Measurements from ENCODE around the gene GPR162. TPM values are rescaled to one million over a fixed set of nuclear protein-coding genes. Genes with fewer than 3 reads are reported as not detected.
A peak's percentile ranks its signal among the peaks of the same experiment; 100 is the strongest.

The GPR162 gene
- total and polyA plus RNA-seq, 8 donors, result 1.3 to 9.3 (median 4.0) TPM

DNA sequence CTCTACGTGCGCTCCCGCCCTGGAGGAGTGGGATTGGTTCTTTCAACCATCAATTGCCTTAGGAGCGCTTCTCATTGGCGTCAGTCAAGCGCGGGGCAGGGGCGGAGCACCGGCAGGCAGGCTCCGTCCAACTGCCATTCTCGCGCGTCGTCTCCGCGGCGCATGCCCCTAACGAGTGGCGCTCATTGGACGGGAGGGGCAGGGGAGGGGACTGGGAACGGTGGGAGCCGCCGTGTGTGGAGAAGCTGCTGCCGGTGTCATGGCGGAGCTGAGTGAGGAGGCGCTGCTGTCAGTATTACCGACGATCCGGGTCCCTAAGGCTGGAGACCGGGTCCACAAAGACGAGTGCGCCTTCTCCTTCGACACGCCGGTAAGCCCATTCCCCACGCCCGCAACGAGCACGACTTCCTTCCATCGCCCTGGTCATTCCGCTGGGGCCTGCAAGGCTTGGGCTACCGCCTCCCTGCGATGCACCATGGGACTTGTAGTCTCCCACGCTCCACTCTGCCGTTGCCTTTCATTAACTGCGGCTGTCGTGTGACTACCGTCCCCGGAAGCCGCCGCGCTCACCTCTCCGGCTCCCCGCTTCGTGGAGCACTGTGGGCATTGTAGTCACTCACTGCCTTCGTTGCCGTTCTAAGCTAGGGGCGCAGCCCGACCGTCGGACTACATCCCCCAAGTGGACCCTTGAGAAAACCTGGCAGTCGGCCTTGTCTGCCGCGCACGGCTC, 30.5 kb downstream of the GPR162 start, which contains the start of gene USP5:
USP5 (plus strand) TSS at position 230 of the 730 bp plus-strand sequence; CDS start at position 260, 30 bp downstream.
- 0 to 1% (median 0%) methylated on average over 39 to 65 of the region's 65 CpGs for WGBS, 5 donors
- H3K27ac ChIP-seq, result peak within 1 kb of the TSS; percentile 88 to 96 (median 95)
- intact Hi-C loops (cut with DNase I; ENCODE audit: low total_unique reads), result no loop called here
- peak; percentile 99 to 100 for DNase-seq
- no peaks in the 10 kb centered on the region for H3K9me3 ChIP-seq
- H3K36me3 ChIP-seq, result peaks cover 18 to 43% (median 35%) of the 10 kb centered on the region in 4 donors
- TF ChIP-seq CTCF (IDR thresholded peaks at IDR 0.05), result peak in 1 of 7 experiments; percentile 25
- no peak for TF ChIP-seq POLR2A (IDR thresholded peaks at IDR 0.05)
- TF ChIP-seq EP300 (IDR thresholded peaks at IDR 0.05), result no peak
- peak in 2 of 3 donors; percentile 80 to 92 for TF ChIP-seq POLR2AphosphoS5 (IDR thresholded peaks at IDR 0.05)
- no peaks in the 10 kb centered on the region for H3K27me3 ChIP-seq
- peak within 1 kb of the TSS; percentile 66 to 84 (median 66) for H3K4me3 ChIP-seq
- peaks cover 9 to 37% (median 25%) of the 10 kb centered on the region in 4 donors for H3K4me1 ChIP-seq

DNA sequence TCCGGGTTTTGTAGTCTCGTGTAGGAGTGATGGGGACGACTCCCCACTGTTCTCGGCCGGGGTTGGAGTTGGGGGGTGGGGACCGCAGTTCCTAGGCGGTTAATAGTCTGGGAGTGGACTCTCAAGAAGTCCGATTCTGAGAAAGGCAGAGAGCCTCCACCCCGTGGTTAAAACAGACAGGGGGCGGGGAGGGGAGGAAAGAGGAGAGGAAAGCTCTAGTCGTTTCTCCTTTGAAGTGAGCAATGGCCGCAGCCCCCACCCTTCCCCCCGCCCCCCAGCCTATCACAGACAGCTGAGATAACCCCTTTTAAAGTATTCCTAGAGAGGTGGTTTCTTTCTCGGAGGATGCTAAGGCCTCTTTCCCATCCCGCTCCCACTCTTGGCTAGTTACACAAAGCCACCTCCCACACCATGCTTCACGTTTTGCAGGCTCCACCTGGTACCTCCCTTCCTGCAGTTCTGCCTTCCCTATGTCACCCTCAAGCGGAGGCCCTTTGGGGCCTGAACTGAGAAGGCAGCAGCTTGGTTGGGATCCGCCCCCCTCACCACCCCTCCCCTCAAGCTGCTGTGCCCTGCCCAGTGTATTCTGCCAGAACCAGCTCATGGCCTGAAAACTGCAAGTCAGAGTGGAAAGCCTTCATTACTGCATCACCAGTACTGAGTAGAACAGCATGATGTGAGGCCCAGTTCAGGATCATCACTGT, 31.2 kb downstream of the GPR162 start:
- Histone ChIP-seq H3K9me3 (no peaks in the 10 kb centered on the region), H3K36me3 (peaks cover 26 to 43% (median 36%) of the 10 kb centered on the region in 4 donors), H3K27ac (peak overlapping the region; percentile 11 to 96 (median 94)), H3K4me1 (peaks cover 9 to 37% (median 25%) of the 10 kb centered on the region in 4 donors), H3K27me3 (no peaks in the 10 kb centered on the region), H3K4me3 (peak overlapping the region; percentile 66 to 84 (median 66))
- WGBS, 5 donors, result 1 to 3% (median 1%) methylated on average over 17 to 18 of the region's 18 CpGs
- intact Hi-C loops (cut with DNase I; ENCODE audit: low total_unique reads), result no loop called here
- peak; percentile 32 to 87 for DNase-seq
- peak in 1 of 7 experiments; percentile 3 for TF ChIP-seq CTCF (IDR thresholded peaks at IDR 0.05)
- TF ChIP-seq EP300 (IDR thresholded peaks at IDR 0.05), result no peak
- no peak for TF ChIP-seq POLR2A (IDR thresholded peaks at IDR 0.05)
- no peak for TF ChIP-seq POLR2AphosphoS5 (IDR thresholded peaks at IDR 0.05)

- TF ChIP-seq POLR2AphosphoS5 (IDR thresholded peaks at IDR 0.05) (no peak), CTCF (IDR thresholded peaks at IDR 0.05) (no peak), POLR2A (IDR thresholded peaks at IDR 0.05) (no peak), EP300 (IDR thresholded peaks at IDR 0.05) (no peak)
- Histone ChIP-seq H3K27ac (peak overlapping the region in 4 of 5 donors; percentile 88 to 96 (median 94)), H3K27me3 (no peaks in the 10 kb centered on the region), H3K36me3 (peaks cover 34 to 46% (median 42%) of the 10 kb centered on the region in 4 donors), H3K4me3 (peak overlapping the region in 1 of 4 donors; percentile 67), H3K4me1 (peaks cover 9 to 37% (median 25%) of the 10 kb centered on the region in 4 donors), H3K9me3 (no peaks in the 10 kb centered on the region)
- no peak for DNase-seq
- 32 to 78% (median 45%) methylated on average over 1 of the region's 1 CpG for WGBS, 5 donors
- intact Hi-C loops (cut with DNase I; ENCODE audit: low total_unique reads), result no loop called here
These were observed 32.0 kb downstream of the GPR162 start for GRCh38 chr12:6853626-6854025.

- intact Hi-C loops (cut with DNase I; ENCODE audit: low total_unique reads), result no loop called here
These were observed 32.4 kb downstream of the GPR162 start for GRCh38 chr12:6854036-6854435.

More at GRCh38 chr12:6854036-6854435, 32.4 kb downstream of the GPR162 start:
- no peaks in the 10 kb centered on the region for H3K27me3 ChIP-seq
- WGBS, 5 donors, result 65 to 77% (median 68%) methylated on average over 6 of the region's 6 CpGs
- no peak overlapping the region for H3K4me3 ChIP-seq
- H3K9me3 ChIP-seq, result no peaks in the 10 kb centered on the region
- H3K36me3 ChIP-seq, result peaks cover 38 to 46% (median 44%) of the 10 kb centered on the region in 4 donors
- peak overlapping the region in 2 of 5 donors; percentile 95 to 96 for H3K27ac ChIP-seq
- no peak for TF ChIP-seq CTCF (IDR thresholded peaks at IDR 0.05)
- peaks cover 9 to 37% (median 25%) of the 10 kb centered on the region in 4 donors for H3K4me1 ChIP-seq
- no peak for DNase-seq
